ENCODE measurements around the gene HNRNPDL.

DNA sequence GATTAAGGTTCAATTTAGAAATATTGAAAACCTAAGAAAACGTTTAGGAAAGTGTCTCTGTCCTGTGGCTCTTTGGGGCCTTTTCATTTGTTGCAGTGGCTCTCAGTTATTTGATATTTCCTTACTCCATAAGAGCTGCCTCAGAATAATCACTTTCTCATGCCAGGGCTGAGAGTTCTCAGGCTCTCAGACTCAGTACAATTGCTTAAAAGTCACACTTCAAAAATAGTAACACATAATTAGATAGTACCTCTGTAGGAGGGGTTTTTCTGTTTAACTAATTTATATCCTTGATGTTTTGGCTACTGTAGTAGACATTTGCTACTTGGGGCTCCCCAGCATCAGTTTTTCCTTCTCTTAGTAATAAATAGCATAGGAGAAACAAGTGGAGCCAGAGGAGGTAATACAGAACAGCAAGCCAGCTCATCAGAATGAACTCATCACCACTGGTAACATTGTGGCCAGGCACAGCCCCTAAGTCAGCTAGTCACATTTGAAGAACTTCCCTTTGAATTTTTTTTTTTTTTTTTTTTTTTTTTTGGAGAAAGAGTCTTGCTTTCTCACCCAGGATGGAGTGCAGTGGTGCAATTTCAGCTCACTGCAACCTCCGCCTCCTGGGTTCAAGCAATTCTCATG lies 48.5 kb downstream of the HNRNPDL start:
- TF ChIP-seq, protein P1, sequence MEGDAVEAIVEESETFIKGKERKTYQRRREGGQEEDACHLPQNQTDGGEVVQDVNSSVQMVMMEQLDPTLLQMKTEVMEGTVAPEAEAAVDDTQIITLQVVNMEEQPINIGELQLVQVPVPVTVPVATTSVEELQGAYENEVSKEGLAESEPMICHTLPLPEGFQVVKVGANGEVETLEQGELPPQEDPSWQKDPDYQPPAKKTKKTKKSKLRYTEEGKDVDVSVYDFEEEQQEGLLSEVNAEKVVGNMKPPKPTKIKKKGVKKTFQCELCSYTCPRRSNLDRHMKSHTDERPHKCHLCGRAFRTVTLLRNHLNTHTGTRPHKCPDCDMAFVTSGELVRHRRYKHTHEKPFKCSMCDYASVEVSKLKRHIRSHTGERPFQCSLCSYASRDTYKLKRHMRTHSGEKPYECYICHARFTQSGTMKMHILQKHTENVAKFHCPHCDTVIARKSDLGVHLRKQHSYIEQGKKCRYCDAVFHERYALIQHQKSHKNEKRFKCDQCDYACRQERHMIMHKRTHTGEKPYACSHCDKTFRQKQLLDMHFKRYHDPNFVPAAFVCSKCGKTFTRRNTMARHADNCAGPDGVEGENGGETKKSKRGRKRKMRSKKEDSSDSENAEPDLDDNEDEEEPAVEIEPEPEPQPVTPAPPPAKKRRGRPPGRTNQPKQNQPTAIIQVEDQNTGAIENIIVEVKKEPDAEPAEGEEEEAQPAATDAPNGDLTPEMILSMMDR (IDR thresholded peaks at IDR 0.05; ENCODE audit: low read depth, low read length, poor library complexity, severe bottlenecking), result no peak
- no peak for TF ChIP-seq EZH2phosphoT487 (IDR thresholded peaks at IDR 0.05; ENCODE audit: borderline replicate concordance, low read length)

Measured in DOHH2 (cell line).